K562 (cell line): ENCODE results near the gene PLXNA2. TPM values are rescaled to one million over a fixed set of nuclear protein-coding genes. Genes with fewer than 3 reads are reported as not detected.
A peak's percentile ranks its signal among the peaks of the same experiment; 100 is the strongest.

Experiments used
- ATAC-seq: fragments of 200-7000 bp; cut with Tn5 transposase; 3 replicates; pipeline ENCODE4 v1.9.1; 2020; ENCODE audit warnings: moderate library complexity
- BruUV-seq: library from RNA; stranded (reverse); fragments of 400-500 nt; replicated peaks from 2 replicates; lab custom pipeline; 2021; lab: Mats Ljungman, UMichigan
- CTCF ChIA-PET: fragments of 300-600 bp; formaldehyde crosslinking; extraction: SDS; loops from one replicate; lab custom pipeline; 2021; ENCODE audit warnings: low intra/inter-chr PET ratio; lab: Yijun Ruan, JAX
- POLR2A ChIA-PET: fragments of 300-600, 350-650 bp; sonication (Branson Sonifier 250); formaldehyde crosslinking; extraction: SDS; loops from one replicate; lab custom pipeline; 2021; ENCODE audit warnings: antibody characterized with exemption, inconsistent platforms; lab: Yijun Ruan, JAX
- DNase-seq, 4 experiments: peaks; one replicate each; pipeline versions ENCODE4 v3.0.0 to v3.0.0-alpha.2; 2011 to 2018; ENCODE audit warnings: low spot score in 3 of 4, mixed read lengths in 3 of 4; ENCODE audit errors: extremely low read depth in 1 of 4
- FAIRE-seq: peaks from 2 replicates; lab custom pipeline; 2011; peaks lifted over from hg19 to GRCh38; lab: Jason Lieb, UNC
- H2AFZ ChIP-seq: 2 replicates; pipeline ENCODE4 v1.6.0; 2011; ENCODE audit warnings: low read depth, low read length, control low read depth, inconsistent platforms
- H3K27ac ChIP-seq: fragments of 200-600 bp; 3 replicates; pipeline ENCODE4 v1.8.0; 2011; ENCODE audit warnings: low read depth, mild to moderate bottlenecking, control low read depth, inconsistent platforms, low read length, moderate library complexity, mixed read lengths; ENCODE audit errors: extremely low read depth
- H3K27me3 ChIP-seq, 2 experiments: fragments of 300-600 bp in 1 of 2; 2 replicates in 1 of 2; 3 replicates in 1 of 2; pipeline versions ENCODE4 v1.6.0 to v1.8.0; 2011; ENCODE audit warnings: inconsistent platforms in 2 of 2, low read length in 2 of 2, mild to moderate bottlenecking in 1 of 2, mixed read lengths in 1 of 2, moderate library complexity in 1 of 2; ENCODE audit not compliant: control insufficient read depth in 2 of 2, insufficient read depth in 2 of 2
- H3K36me3 ChIP-seq: fragments of 300-600 bp; 3 replicates; pipeline ENCODE4 v1.8.0; 2011; ENCODE audit warnings: mild to moderate bottlenecking, low read length, inconsistent platforms; ENCODE audit not compliant: control insufficient read depth, insufficient read depth
- H3K4me1 ChIP-seq, 2 experiments: fragments of 200-600 bp in 1 of 2; replicated peaks in 1 of 2; 2 replicates in 1 of 2; 3 replicates in 1 of 2; pipeline versions ENCODE4 v1.5.1 to v1.8.0; 2011; ENCODE audit warnings: inconsistent platforms in 2 of 2, low read length in 2 of 2, mild to moderate bottlenecking in 1 of 2, mixed read lengths in 1 of 2, moderate library complexity in 1 of 2; ENCODE audit not compliant: control insufficient read depth in 2 of 2, insufficient read depth in 2 of 2
- H3K4me2 ChIP-seq: 2 replicates; pipeline ENCODE4 v1.6.1; 2011; ENCODE audit warnings: low read length, control low read depth, inconsistent platforms, mixed read lengths; ENCODE audit not compliant: insufficient read depth
- H3K4me3 ChIP-seq: fragments of 200-600 bp; sonication (generic), shearing (Covaris generic); 2 replicates; pipeline ENCODE4 v1.5.1; 2016; ENCODE audit warnings: control low read depth, inconsistent platforms
- H3K79me2 ChIP-seq: fragments of 200-600 bp; 3 replicates; pipeline ENCODE4 v1.8.0; 2011; ENCODE audit warnings: low read length, inconsistent platforms; ENCODE audit not compliant: control insufficient read depth, insufficient read depth
- H3K9ac ChIP-seq, 2 experiments: 2 replicates each; pipeline versions ENCODE4 v1.6.0 to v1.6.1; 2011; ENCODE audit warnings: low read depth in 2 of 2, low read length in 2 of 2, control low read depth in 1 of 2, inconsistent platforms in 1 of 2, mild to moderate bottlenecking in 1 of 2, mixed read lengths in 1 of 2; ENCODE audit not compliant: insufficient read depth in 1 of 2
- H3K9me1 ChIP-seq: one replicate; pipeline ENCODE4 v1.6.0; 2011; ENCODE audit warnings: inconsistent platforms, mild to moderate bottlenecking, low read length, moderate library complexity; ENCODE audit not compliant: control insufficient read depth, insufficient read depth
- H3K9me3 ChIP-seq: replicated peaks from 2 replicates; pipeline ENCODE4 v1.5.1; 2011; ENCODE audit warnings: low read depth, low read length, inconsistent platforms; ENCODE audit not compliant: control insufficient read depth, insufficient read depth
- H4K20me1 ChIP-seq: replicated peaks from 2 replicates; pipeline ENCODE4 v1.6.1; 2011; ENCODE audit warnings: low read length, inconsistent platforms, mixed read lengths; ENCODE audit not compliant: control insufficient read depth, insufficient read depth
- E2F6 ChIP-seq, 2 experiments: IDR thresholded peaks; 2 replicates each; pipeline ENCODE4 v1.6.1; 2011; ENCODE audit warnings: borderline replicate concordance in 1 of 2, control low read depth in 1 of 2, low read depth in 1 of 2, low read length in 1 of 2, mild to moderate bottlenecking in 1 of 2, mixed read lengths in 1 of 2, moderate library complexity in 1 of 2; ENCODE audit not compliant: insufficient read depth in 1 of 2, insufficient read length in 1 of 2, poor library complexity in 1 of 2, severe bottlenecking in 1 of 2; ENCODE audit errors: extremely low read depth in 1 of 2
- EZH2 ChIP-seq: IDR thresholded peaks from 2 replicates; pipeline ENCODE4 v1.6.1; 2012; ENCODE audit warnings: low read depth, mild to moderate bottlenecking, inconsistent platforms, low read length, borderline replicate concordance
- GMEB1 ChIP-seq: fragments of 250-450 bp; sonication (Bioruptor Pico); IDR thresholded peaks from 2 replicates; pipeline ENCODE4 v1.4.0; 2020; ENCODE audit warnings: mild to moderate bottlenecking
- NFIC ChIP-seq: fragments of 450-650 bp; IDR thresholded peaks from 2 replicates; pipeline ENCODE4 v1.6.1; 2017; ENCODE audit warnings: mild to moderate bottlenecking, inconsistent platforms
- PCBP1 ChIP-seq: fragments of 200-400 bp; formaldehyde crosslinking; IDR thresholded peaks from 2 replicates; pipeline ENCODE4 v1.6.1; 2018; ENCODE audit warnings: mild to moderate bottlenecking, low read depth, low read length; ENCODE audit not compliant: poor library complexity, severe bottlenecking
- PTRF ChIP-seq: fragments of 450-650 bp; IDR thresholded peaks from 2 replicates; pipeline ENCODE4 v1.6.1; 2016; ENCODE audit warnings: mild to moderate bottlenecking, missing genetic modification characterization, missing compliant biosample characterization
- WGBS: fragments of 100-300 bp; shearing (Covaris generic); methylation state at CpG from one replicate; pipeline ENCODE4 v1.1.6; 2016; ENCODE audit warnings: low coverage, mixed read lengths; ENCODE audit not compliant: insufficient coverage; ENCODE audit errors: missing lambda C conversion rate; 5-methylcytosine and 5-hydroxymethylcytosine counted together
- in situ Hi-C: fragments of 300-500 bp; cut with MboI; formaldehyde crosslinking; loops from 4 replicates; pipeline ENCODE4 v1.15.0; 2018; ENCODE audit warnings: inconsistent platforms, mixed read lengths
- intact Hi-C: fragments of 100-400 bp; cut with micrococcal nuclease; formaldehyde crosslinking; loops from 2 replicates; pipeline ENCODE4 v1.14.2; 2022
- polyA plus RNA-seq, 8 experiments: library from polyadenylated mRNA; depleted of rRNA in 4 of 8; stranded (reverse) in 5 of 8; unstranded in 3 of 8; fragments of >200 nt; fragmentation: Nextera tagmentation in 2 of 8; fragmentation: Illumina TruSeq in 1 of 8; extraction: Ambion mirVana in 2 of 8; extraction: Trizol in 1 of 8; gene quantifications; 2 replicates each; pipeline versions ENCODE4 v1.2.1 to v1.2.3, GENCODE V29; 2011 to 2014; ENCODE audit warnings: inconsistent platforms in 1 of 8, missing spikeins in 1 of 8
- total RNA-seq, 7 experiments: library from RNA; depleted of rRNA in 6 of 7; stranded (reverse); fragments of >200 nt in 6 of 7; fragmentation: Illumina TruSeq in 2 of 7; extraction: Trizol in 2 of 7; gene quantifications; 2 replicates each; pipeline versions ENCODE4 v1.2.1 to v1.2.3, GENCODE V29; 2011 to 2021; ENCODE audit warnings: low replicate concordance in 1 of 7

Gene PLXNA2
- total and polyA plus RNA-seq, 9 of the 15 experiments (the other 6 are each of a cell fraction or from before 2014, with no cell fraction given) = 0.01 to 1.3 (median 0.32) TPM

- Histone ChIP-seq H3K4me2 (no peak overlapping the region), H3K36me3 (no peaks in the 10 kb centered on the region), H3K9me1 (no peaks in the 10 kb centered on the region), H3K4me3 (no peak overlapping the region), H3K27me3 (peaks cover 37 to 81% of the 10 kb centered on the region in 2 experiments; a peak in 4 of 5 replicates), H4K20me1 (no peaks in the 10 kb centered on the region), H3K9ac (no peak overlapping the region), H3K79me2 (no peaks in the 10 kb centered on the region), H3K4me1 (no peaks in the 10 kb centered on the region), H3K27ac (no peak overlapping the region), H2AFZ (no peak overlapping the region), H3K9me3 (no peaks in the 10 kb centered on the region)
- ATAC-seq (no peak), FAIRE-seq (no peak), DNase-seq (no peak)
- intact Hi-C loops (no loop called here), in situ Hi-C loops (loop anchor here (25.0 kb wide), 1 partner anchor 1206 kb away; no protein-coding TSS in a partner anchor)
- TF ChIP-seq PCBP1 (no peak), EZH2 (no peak), NFIC (peak; percentile 69), E2F6 (IDR thresholded peaks at IDR 0.05; ENCODE audit: borderline replicate concordance in 1 of 2, extremely low read depth in 1 of 2, insufficient read depth in 1 of 2, insufficient read length in 1 of 2, low read depth in 1 of 2, low read length in 1 of 2, poor library complexity in 1 of 2, severe bottlenecking in 1 of 2) (no peak), GMEB1 (CRISPR knock-in tag) (no peak), PTRF (tag) (no peak)
- WGBS = 4% methylated on average over 2 of the region's 2 CpGs
- ChIA-PET POLR2A (interaction anchor here (0.5 to 1.9 kb wide), 4 partner anchors 10 to 194 kb away, joined by 3 to 4 read pairs (median 3); no protein-coding TSS in a partner anchor), CTCF (no interaction called here)
- BruUV-seq = no TSS peak
Observed at GRCh38 chr1:208006258-208006920, 237.8 kb downstream of the PLXNA2 start.
